ENCODE results near the gene KLK13.

GRCh38 chr19:51019544-51019925 lies 45.4 kb downstream of the KLK13 start, which contains the start of gene KLK10:
- TF ChIP-seq POLR2A (IDR thresholded peaks at IDR 0.05; ENCODE audit: low read depth, low read length) (no peak), POLR2AphosphoS5 (IDR thresholded peaks at IDR 0.05; ENCODE audit: low read depth, low read length) (no peak)

Data from GM12892 (cell line).